Activated gamma-delta T cell (primary cell): ENCODE results near the gene NBEA.

Source experiments
- DNase-seq: peaks from one replicate; lab custom pipeline; 2025; lab: John Stamatoyannopoulos, UW

NBEA gene

GRCh38 chr13:35475960-35476943 lies 534.2 kb downstream of the NBEA start, which contains the start of gene MAB21L1:
MAB21L1 (minus strand) TSS chr13:35476689; CDS start chr13:35476138, 551 bp downstream.
- DNase-seq: no peak

GRCh38 chr13:35477386-35477946 lies 535.4 kb downstream of the NBEA start:
- no peak for DNase-seq

- no peak for DNase-seq
Observed at GRCh38 chr13:35478271-35479037, 536.4 kb downstream of the NBEA start.

- DNase-seq: no peak
Observed at GRCh38 chr13:35479038-35479492, 537.0 kb downstream of the NBEA start.

GRCh38 chr13:35479706-35480105 lies 537.6 kb downstream of the NBEA start:
- DNase-seq: no peak

- no peak for DNase-seq
Observed at GRCh38 chr13:35480346-35480745, 538.3 kb downstream of the NBEA start.

- no peak for DNase-seq
Observed at GRCh38 chr13:35481777-35482176, 539.7 kb downstream of the NBEA start.

- DNase-seq: no peak
Observed at GRCh38 chr13:35482527-35482926, 540.5 kb downstream of the NBEA start.

GRCh38 chr13:35483761-35484160 lies 541.7 kb downstream of the NBEA start:
- no peak for DNase-seq

- no peak for DNase-seq
Observed at GRCh38 chr13:35484384-35484783, 542.3 kb downstream of the NBEA start.

GRCh38 chr13:35485424-35485823 lies 543.4 kb downstream of the NBEA start:
- no peak for DNase-seq

- no peak for DNase-seq
Observed at GRCh38 chr13:35489050-35489449, 547.0 kb downstream of the NBEA start.

- no peak for DNase-seq
Observed at GRCh38 chr13:35496006-35496405, 553.9 kb downstream of the NBEA start.

GRCh38 chr13:35496761-35497386 lies 554.8 kb downstream of the NBEA start:
- no peak for DNase-seq

GRCh38 chr13:35498231-35498630 lies 556.2 kb downstream of the NBEA start:
- DNase-seq: no peak

GRCh38 chr13:35499196-35499662 lies 557.2 kb downstream of the NBEA start:
- DNase-seq: no peak

- no peak for DNase-seq
Observed at GRCh38 chr13:35499676-35500075, 557.6 kb downstream of the NBEA start.

- no peak for DNase-seq
Observed at GRCh38 chr13:35500144-35500543, 558.1 kb downstream of the NBEA start.

GRCh38 chr13:35501661-35502235 lies 559.7 kb downstream of the NBEA start:
- no peak for DNase-seq

GRCh38 chr13:35502456-35502855 lies 560.4 kb downstream of the NBEA start:
- no peak for DNase-seq

- DNase-seq: no peak
Observed at GRCh38 chr13:35512271-35512920, 570.3 kb downstream of the NBEA start.
